Activated CD4-positive, CD25-positive, alpha-beta regulatory T cell (primary cell): ENCODE results near the gene LSAMP.

Source experiments
- DNase-seq, 4 experiments: peaks; one replicate each; lab custom pipeline; 2025; lab: John Stamatoyannopoulos, UW

Gene LSAMP

GRCh38 chr3:116354382-116354781, 90.9 kb downstream of the LSAMP start:
- no peak for DNase-seq

GRCh38 chr3:116350119-116350733, 95.1 kb downstream of the LSAMP start:
- no peak for DNase-seq

GRCh38 chr3:116348216-116348615, 97.1 kb downstream of the LSAMP start:
- no peak for DNase-seq

- no peak for DNase-seq
Measured at GRCh38 chr3:116342499-116342898, 102.8 kb downstream of the LSAMP start.

GRCh38 chr3:116341899-116342298, 103.4 kb downstream of the LSAMP start:
- no peak for DNase-seq

- no peak for DNase-seq
Measured at GRCh38 chr3:116341381-116341780, 103.9 kb downstream of the LSAMP start.

GRCh38 chr3:116340680-116341216, 104.5 kb downstream of the LSAMP start:
- DNase-seq = no peak

GRCh38 chr3:116339441-116340028, 105.8 kb downstream of the LSAMP start:
- DNase-seq = no peak

- DNase-seq = no peak
Measured at GRCh38 chr3:116338713-116339112, 106.6 kb downstream of the LSAMP start.

- DNase-seq = no peak
Measured at GRCh38 chr3:116337229-116337628, 108.1 kb downstream of the LSAMP start.

- no peak for DNase-seq
Measured at GRCh38 chr3:116331380-116331779, 113.9 kb downstream of the LSAMP start.

GRCh38 chr3:116322750-116323375, 122.4 kb downstream of the LSAMP start:
- DNase-seq = no peak

GRCh38 chr3:116318370-116318769, 126.9 kb downstream of the LSAMP start:
- DNase-seq = no peak

- DNase-seq = no peak
Measured at GRCh38 chr3:116316771-116317170, 128.5 kb downstream of the LSAMP start.

GRCh38 chr3:116314476-116314875, 130.8 kb downstream of the LSAMP start:
- no peak for DNase-seq

- no peak for DNase-seq
Measured at GRCh38 chr3:116306720-116307119, 138.6 kb downstream of the LSAMP start.

GRCh38 chr3:116306149-116306548, 139.1 kb downstream of the LSAMP start:
- DNase-seq = no peak

- no peak for DNase-seq
Measured at GRCh38 chr3:116302087-116302747, 143.1 kb downstream of the LSAMP start.

- no peak for DNase-seq
Measured at GRCh38 chr3:116301422-116301821, 143.9 kb downstream of the LSAMP start.

GRCh38 chr3:116300226-116300625, 145.1 kb downstream of the LSAMP start:
- DNase-seq = no peak

GRCh38 chr3:116299646-116300081, 145.6 kb downstream of the LSAMP start:
- DNase-seq = no peak

- no peak for DNase-seq
Measured at GRCh38 chr3:116298151-116298550, 147.1 kb downstream of the LSAMP start.

GRCh38 chr3:116291141-116291540, 154.1 kb downstream of the LSAMP start:
- DNase-seq = no peak
